Prostate gland (tissue), 2 donors: ENCODE data around the gene CPED1. TPM values are rescaled to one million over a fixed set of nuclear protein-coding genes. Genes with fewer than 3 reads are reported as not detected.

Experiments
- DNase-seq: peaks from one replicate; pipeline ENCODE4 v3.0.0-alpha.2; 2019; ENCODE audit warnings: low spot score
- H3K27ac ChIP-seq, 2 donors: fragments of 200-600 bp; sonication (generic); 2 replicates each; pipeline ENCODE4 v1.5.1; 2017 to 2019
- H3K27me3 ChIP-seq: fragments of 200-600 bp; sonication (generic); replicated peaks from 2 replicates; pipeline ENCODE4 v1.5.1; 2019; ENCODE audit not compliant: insufficient read depth
- H3K36me3 ChIP-seq, 2 donors: fragments of 200-600 bp; sonication (generic); 1 replicate in 1 of 2; 2 replicates in 1 of 2; pipeline versions ENCODE4 v1.5.1 to v1.8.1; 2017 to 2019
- H3K4me1 ChIP-seq: fragments of 200-600 bp; sonication (generic); replicated peaks from 2 replicates; pipeline ENCODE4 v1.5.1; 2019
- H3K4me3 ChIP-seq, 2 donors: fragments of 200-600 bp; sonication (generic); 2 replicates each; pipeline ENCODE4 v1.5.1; 2017 to 2019
- H3K9me3 ChIP-seq: fragments of 200-600 bp; sonication (generic); 2 replicates; pipeline ENCODE4 v1.5.1; 2017
- CTCF ChIP-seq, 4 experiments: fragments of 200-600 bp in 2 of 4; fragments of 450-650 bp in 2 of 4; sonication (generic) in 2 of 4; IDR thresholded peaks; 1 replicate in 3 of 4; 2 replicates in 1 of 4; pipeline ENCODE4 v1.5.1; 2016 to 2019; ENCODE audit warnings: antibody characterized with exemption in 4 of 4, mild to moderate bottlenecking in 2 of 4, moderate library complexity in 2 of 4
- POLR2A ChIP-seq: fragments of 450-650 bp; IDR thresholded peaks from one replicate; pipeline ENCODE4 v1.6.1; 2016; ENCODE audit warnings: antibody characterized with exemption, mild to moderate bottlenecking
- POLR2AphosphoS5 ChIP-seq: sonication (generic); formaldehyde crosslinking; IDR thresholded peaks from one replicate; pipeline ENCODE4 v1.6.1; 2017; ENCODE audit warnings: antibody characterized with exemption
- WGBS: methylation state at CpG from one replicate; pipeline ENCODE4 v1.1.5; 2018; 5-methylcytosine and 5-hydroxymethylcytosine counted together
- intact Hi-C: fragments of 100-400 bp; cut with DNase I; formaldehyde crosslinking; loops from one replicate; pipeline ENCODE4 v1.14.2; 2022
- total RNA-seq, 2 donors: library from RNA; depleted of rRNA; stranded (reverse); fragments of >200 nt; gene quantifications; one replicate each; pipeline ENCODE4 v1.1.0, GENCODE V29; 2016

Gene CPED1
- total RNA-seq, 2 donors from 2014 or later, result 10.7 to 23.3 TPM

GRCh38 chr7:121167971-121168370 is 179.5 kb downstream of the CPED1 start:
- Histone ChIP-seq H3K27ac (no peak overlapping the region), H3K9me3 (no peaks in the 10 kb centered on the region), H3K36me3 (no peaks in the 10 kb centered on the region), H3K4me1 (no peaks in the 10 kb centered on the region), H3K4me3 (no peak overlapping the region), H3K27me3 (no peaks in the 10 kb centered on the region)
- 98% methylated on average over 9 of the region's 9 CpGs for WGBS
- intact Hi-C loops, result no loop called here
- TF ChIP-seq CTCF (IDR thresholded peaks at IDR 0.05) (no peak), POLR2A (no peak), POLR2AphosphoS5 (no peak)
- no peak for DNase-seq

- H3K4me3 ChIP-seq, result no peak overlapping the region
- TF ChIP-seq POLR2AphosphoS5 (no peak), POLR2A (no peak), CTCF (IDR thresholded peaks at IDR 0.05) (no peak)
- H3K27ac ChIP-seq, result no peak overlapping the region
- H3K36me3 ChIP-seq, result no peaks in the 10 kb centered on the region
- WGBS, result 85% methylated on average over 2 of the region's 2 CpGs
- no peaks in the 10 kb centered on the region for H3K27me3 ChIP-seq
- no peaks in the 10 kb centered on the region for H3K4me1 ChIP-seq
- no peak for DNase-seq
- intact Hi-C loops, result no loop called here
- H3K9me3 ChIP-seq, result no peaks in the 10 kb centered on the region
These were observed 181.0 kb downstream of the CPED1 start for GRCh38 chr7:121169469-121169868.

GRCh38 chr7:121172484-121172883 is 184.0 kb downstream of the CPED1 start:
- no peak overlapping the region for H3K4me3 ChIP-seq
- H3K27me3 ChIP-seq, result no peaks in the 10 kb centered on the region
- intact Hi-C loops, result no loop called here
- WGBS, result 89% methylated on average over 1 of the region's 1 CpG
- no peak for TF ChIP-seq POLR2AphosphoS5
- TF ChIP-seq CTCF (IDR thresholded peaks at IDR 0.05), result no peak
- TF ChIP-seq POLR2A, result no peak
- no peaks in the 10 kb centered on the region for H3K36me3 ChIP-seq
- DNase-seq, result no peak
- no peak overlapping the region for H3K27ac ChIP-seq
- H3K9me3 ChIP-seq, result no peaks in the 10 kb centered on the region
- H3K4me1 ChIP-seq, result no peaks in the 10 kb centered on the region

GRCh38 chr7:121175826-121176225 is 187.3 kb downstream of the CPED1 start:
- no peaks in the 10 kb centered on the region for H3K36me3 ChIP-seq
- H3K27ac ChIP-seq, result no peak overlapping the region
- H3K4me1 ChIP-seq, result no peaks in the 10 kb centered on the region
- H3K4me3 ChIP-seq, result no peak overlapping the region
- intact Hi-C loops, result no loop called here
- WGBS, result 64% methylated on average over 5 of the region's 5 CpGs
- DNase-seq, result no peak
- TF ChIP-seq CTCF (IDR thresholded peaks at IDR 0.05) (no peak), POLR2A (no peak), POLR2AphosphoS5 (no peak)
- no peaks in the 10 kb centered on the region for H3K27me3 ChIP-seq
- H3K9me3 ChIP-seq, result no peaks in the 10 kb centered on the region

- no peak for DNase-seq
- Histone ChIP-seq H3K4me1 (no peaks in the 10 kb centered on the region), H3K27ac (no peak overlapping the region), H3K36me3 (no peaks in the 10 kb centered on the region), H3K4me3 (no peak overlapping the region), H3K27me3 (no peaks in the 10 kb centered on the region), H3K9me3 (no peaks in the 10 kb centered on the region)
- intact Hi-C loops, result no loop called here
- TF ChIP-seq CTCF (IDR thresholded peaks at IDR 0.05) (no peak), POLR2A (no peak), POLR2AphosphoS5 (no peak)
- 96% methylated on average over 3 of the region's 3 CpGs for WGBS
These were observed 189.9 kb downstream of the CPED1 start for GRCh38 chr7:121178452-121178851.
